Stimulated activated CD4-positive, alpha-beta T cell treated with anti-CD3 and anti-CD28 coated beads, Interleukin-1b, Interleukin-23, amount 100 ng/mL, for 24 hours (primary cell): ENCODE measurements around the gene SHF.

Experiments
- DNase-seq, 4 experiments: peaks; one replicate each; pipeline ENCODE4 v3.0.0-alpha.2; 2020; ENCODE audit warnings: low read depth in 4 of 4, low spot score in 1 of 4

Gene SHF

GRCh38 chr15:45199136-45199810, 11.5 kb upstream of the SHF start:
- peak in 1 of 4 experiments; percentile 27 for DNase-seq

- peak; percentile 71 to 85 (median 80) for DNase-seq
These were observed 10.8 kb upstream of the SHF start for GRCh38 chr15:45198337-45199135.

DNA sequence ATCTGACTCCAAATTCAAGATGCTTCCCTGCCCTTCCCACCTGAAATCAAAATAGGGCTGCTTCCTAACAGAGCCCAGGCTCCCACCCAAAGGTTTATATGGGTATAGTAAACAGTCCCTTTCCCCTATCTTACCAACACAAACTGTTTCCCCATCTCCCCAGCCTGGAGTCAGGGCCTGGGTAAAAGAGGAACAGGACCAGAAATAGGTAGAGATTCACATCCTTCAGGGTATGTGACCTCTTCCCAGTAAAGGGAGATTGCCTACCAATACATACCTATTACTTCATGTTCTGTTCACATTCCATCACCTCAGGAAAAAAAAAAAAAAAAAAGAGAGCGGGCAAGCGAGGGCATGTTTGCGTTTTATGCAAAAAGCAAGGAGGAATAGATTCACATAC, 9.7 kb upstream of the SHF start:
- no peak for DNase-seq

GRCh38 chr15:45187578-45187893, 230 bp downstream of the SHF start:
- no peak for DNase-seq

- no peak for DNase-seq
These were observed 792 bp downstream of the SHF start for GRCh38 chr15:45186771-45187577.

GRCh38 chr15:45185903-45186770, 1.6 kb downstream of the SHF start:
- DNase-seq, result no peak

- no peak for DNase-seq
These were observed 2.5 kb downstream of the SHF start for GRCh38 chr15:45185069-45185779.

DNA sequence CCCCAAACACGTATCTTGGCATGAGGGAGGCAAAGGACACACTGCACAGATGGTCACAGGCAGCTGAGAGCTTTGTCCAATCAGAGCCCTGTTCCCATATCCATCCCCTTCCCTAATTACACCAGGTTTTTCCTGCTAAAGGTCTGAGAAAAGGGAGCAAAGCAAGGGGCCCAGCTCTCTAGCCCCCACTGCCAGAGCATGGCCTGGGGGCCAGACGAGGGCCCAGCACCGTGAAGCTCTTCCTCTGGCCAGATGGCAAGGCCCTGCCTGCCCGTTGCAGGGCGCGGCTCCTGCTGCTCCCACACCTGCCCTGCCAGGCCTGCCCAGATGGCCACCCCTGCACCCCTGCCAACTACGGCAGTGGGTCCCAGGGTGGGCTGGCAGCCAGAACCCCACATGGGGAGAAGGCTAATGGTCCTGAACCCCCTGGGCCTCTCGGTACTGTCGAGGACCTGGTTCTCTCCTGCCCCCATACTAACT, 3.2 kb downstream of the SHF start:
- DNase-seq, result no peak

DNA sequence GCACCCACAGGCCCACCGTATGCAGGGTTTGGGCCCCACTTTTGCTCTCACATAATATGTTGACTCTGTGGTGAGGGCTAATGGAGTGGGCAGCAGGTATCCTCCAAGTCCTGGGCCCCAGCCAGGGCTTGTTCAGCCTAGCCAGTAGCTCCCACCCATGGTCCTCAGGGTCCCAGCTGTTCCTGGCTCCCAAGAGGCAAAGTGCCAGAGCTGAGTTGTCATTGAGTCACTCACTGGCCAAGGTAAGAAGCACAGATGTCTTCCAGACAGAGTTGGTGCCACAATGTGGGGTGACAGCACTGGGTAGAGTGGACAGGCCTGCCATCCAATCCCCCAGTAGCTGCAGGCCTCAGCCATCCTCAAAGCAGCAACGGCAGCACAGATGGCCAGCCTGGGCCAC, 4.3 kb downstream of the SHF start:
- DNase-seq, result no peak

DNA sequence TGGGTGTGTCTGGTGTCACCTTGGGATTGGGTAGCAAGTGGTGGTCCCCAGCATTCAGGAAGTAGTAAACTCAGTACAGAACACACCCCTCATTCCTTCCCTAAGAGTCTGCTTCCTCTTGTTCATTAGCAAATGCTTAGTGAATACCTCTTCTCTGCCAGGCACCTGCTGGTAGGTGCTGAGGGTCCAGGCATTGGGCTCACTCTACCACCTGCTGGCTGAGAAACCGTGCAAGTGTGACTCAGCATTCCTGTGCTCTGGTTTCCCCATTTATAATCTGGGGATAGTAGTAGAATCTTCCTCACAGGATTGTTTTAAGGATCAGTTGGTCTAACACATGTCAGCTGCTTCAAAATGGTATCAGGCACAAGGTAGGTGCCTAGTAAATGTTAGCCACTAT, 4.8 kb downstream of the SHF start:
- DNase-seq, result no peak

- no peak for DNase-seq
These were observed 6.1 kb downstream of the SHF start for GRCh38 chr15:45181491-45182285.

DNA sequence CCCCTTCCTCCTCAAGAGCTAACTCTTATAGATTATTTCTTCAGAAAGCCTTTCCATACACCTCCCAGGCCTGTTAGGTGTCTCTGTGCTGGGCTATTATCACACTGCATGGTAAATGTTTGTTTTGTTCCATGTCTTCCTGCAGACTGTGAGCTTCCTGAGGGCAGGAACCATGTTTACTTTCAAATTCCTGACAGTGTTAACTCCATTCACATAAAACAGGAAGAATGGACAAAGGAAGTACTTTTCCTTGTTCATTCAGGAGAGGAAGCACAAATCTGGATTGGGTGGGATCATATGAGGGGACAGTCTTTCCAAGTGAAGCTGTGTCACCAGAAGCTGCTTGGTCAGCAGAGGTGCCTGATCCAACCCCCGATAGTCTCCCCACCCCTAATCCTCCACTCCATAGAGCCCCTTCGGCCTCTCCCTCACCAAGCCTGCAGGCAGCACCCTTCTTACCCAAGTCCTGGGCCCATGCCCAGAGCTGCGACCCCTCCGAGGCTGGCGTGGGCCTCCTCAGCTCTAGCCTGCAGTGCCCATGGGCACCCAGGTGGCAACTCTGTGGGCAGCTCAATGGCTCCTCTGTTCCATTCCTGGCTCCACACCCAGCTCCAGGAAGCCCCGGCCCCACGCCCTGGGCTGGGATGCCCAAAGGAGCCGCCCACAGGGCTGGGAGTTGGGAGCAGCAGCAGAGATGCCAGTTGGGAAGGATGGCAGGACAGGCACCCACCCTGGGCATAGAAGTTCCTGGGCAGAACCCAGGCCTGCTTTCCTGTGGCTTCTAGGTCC, 6.9 kb downstream of the SHF start:
- no peak for DNase-seq

GRCh38 chr15:45180201-45180600, 7.6 kb downstream of the SHF start:
- DNase-seq, result no peak

GRCh38 chr15:45179221-45179985, 8.4 kb downstream of the SHF start:
- peak in 2 of 4 experiments; percentile 24 to 33 for DNase-seq

GRCh38 chr15:45177285-45177684, 10.5 kb downstream of the SHF start:
- DNase-seq, result no peak

DNA sequence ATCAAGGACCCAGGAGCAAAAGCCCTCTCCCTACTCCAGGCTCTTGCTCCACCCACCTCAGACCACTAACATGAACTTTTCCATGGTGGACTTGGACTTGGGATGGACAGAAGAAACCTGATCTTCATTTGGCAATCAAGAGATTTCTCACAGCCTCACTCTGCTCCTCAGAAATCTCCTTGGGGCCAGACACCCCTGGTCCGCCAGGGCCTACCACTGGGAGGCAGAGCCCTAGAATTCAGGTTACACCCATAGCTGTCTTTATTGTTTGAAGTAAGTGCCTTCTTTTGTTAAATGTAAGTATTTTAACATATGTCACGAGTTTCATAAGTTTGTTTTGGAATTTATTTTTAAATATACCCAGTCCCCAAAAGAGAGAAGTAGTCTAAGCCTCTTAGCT, 13.2 kb downstream of the SHF start:
- DNase-seq, result no peak

DNA sequence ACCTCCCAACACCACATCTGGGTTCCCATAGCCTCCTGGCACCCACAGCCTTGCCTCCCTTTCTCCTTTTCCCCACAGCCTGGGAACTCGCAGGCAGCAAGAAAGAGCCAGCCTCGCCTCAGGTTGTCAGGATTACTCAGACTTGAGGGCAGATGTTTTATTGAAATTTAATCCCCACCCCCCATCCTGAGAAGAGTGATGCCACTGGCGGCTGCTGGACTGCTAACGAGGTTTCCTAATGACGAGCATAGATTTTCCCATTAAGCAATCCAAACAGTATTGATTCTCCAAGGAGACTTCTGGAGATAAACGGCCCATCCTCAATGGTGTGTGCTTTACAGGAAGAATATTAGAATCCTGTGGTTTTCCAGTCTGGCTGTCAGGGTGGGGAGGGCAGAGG, 13.7 kb downstream of the SHF start:
- DNase-seq, result no peak

- DNase-seq, result no peak
These were observed 15.9 kb downstream of the SHF start for GRCh38 chr15:45171912-45172311.
